GM19240 (cell line): ENCODE data around the gene ZBED1.
"Not testable (repeated sequence)": the region's sequence is repeated elsewhere in the genome, so short reads cannot be mapped to it uniquely, and the experiment has no call there.

Experiments
- DNase-seq: peaks from one replicate; pipeline ENCODE4 v3.0.0; 2011; ENCODE audit warnings: low spot score; ENCODE audit not compliant: insufficient read length

Gene ZBED1

DNA sequence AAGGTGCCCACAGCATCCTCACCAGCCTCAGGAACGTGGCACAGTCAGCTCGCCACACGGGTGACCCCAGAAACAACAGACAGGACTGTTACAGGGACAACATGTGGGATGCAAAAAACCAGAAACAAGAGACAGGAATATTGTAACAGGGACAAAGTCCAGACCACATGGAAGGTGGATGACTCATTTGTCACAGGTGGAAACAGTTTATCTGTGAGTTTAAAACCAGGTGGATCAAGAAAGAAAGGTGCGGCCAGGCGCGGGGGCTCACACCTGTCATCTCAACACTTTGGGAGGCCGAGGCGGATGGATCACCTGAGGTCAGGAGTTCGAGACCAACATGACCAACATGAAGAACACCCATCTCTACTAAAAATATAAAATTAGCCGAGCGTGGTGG lies 23.5 kb downstream of the ZBED1 start:
- DNase-seq = not testable (repeated sequence)

DNA sequence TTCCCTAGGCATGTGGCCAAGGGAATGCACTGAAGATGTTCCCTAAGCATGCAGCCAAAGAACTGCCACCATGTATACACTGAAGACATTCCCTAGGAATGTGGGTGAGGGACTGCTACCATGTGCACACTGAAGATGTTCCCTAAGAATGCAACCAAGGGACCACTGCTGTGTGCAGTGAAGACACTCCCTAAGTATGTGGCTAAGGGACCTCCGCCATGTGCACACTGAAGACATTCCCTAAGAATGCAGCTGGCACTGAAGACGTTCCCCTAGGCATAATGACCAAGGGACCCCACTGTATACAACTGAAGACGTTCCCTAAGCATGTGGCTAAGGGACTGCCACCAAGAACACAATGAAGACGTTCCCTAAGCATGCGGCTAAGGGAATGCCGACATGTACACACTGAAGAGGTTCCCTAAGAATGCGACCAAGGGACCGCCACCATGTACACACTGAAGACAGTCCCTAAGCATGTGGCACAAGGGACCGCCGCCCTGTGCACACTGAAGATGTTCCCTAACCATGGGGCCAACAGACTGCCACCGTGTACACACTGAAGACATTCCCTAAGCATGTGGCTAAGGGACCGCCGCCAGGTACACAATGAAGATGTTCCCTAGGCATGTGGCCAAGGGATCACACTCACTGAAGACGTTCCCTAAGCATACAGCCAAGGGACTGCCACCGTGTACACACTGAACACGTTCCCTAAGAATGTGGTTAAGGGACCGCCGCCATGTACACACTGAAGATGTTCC lies 25.6 kb downstream of the ZBED1 start:
- no peak for DNase-seq

DNA sequence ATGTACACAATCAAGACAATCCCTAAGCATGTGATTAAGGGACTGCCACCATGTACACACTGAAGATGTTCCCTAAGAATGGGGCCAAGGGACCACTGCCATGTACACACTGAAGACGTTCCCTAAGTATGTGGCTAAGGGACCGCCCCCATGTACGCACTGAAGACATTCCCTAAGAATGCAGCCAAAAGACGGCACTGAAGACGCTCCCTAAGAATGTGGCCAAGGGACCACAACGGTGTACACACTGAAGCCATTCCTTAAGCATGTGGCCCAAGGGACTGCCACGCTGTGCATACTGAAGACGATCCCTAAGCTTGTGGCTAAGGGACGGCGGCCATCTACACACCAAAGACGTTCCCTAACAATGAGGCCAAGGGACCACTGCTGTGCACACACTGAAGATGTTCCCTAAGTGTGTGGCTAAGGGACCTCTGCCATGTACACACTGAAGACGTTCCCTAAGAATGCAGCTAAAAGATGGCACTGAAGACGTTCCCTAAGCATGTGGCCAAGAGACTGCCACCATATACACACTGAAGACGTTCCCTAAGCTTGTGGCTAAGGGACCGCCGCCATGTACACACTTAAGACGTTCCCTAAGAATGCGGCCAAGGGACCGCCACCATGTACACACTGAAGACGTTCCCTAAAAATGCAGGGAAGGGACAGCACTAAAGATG lies 26.4 kb downstream of the ZBED1 start:
- DNase-seq = no peak

DNA sequence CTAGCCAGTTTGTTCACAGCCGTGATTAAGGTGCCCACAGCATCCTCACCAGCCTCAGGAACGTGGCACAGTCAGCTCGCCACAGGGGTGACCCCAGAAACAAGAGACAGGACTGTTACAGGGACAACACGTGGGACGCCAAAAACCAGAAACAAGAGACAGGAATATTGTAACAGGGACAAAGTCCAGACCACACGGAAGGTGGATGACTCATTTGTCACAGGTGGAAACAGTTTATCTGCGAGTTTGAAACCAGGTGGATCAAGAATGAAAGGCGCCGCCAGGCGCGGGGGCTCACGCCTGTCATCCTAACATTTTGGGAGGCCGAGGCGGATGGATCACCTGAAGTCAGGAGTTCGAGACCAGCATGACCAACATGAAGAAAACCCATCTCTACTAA lies 27.7 kb downstream of the ZBED1 start:
- not testable (repeated sequence) for DNase-seq

DNA sequence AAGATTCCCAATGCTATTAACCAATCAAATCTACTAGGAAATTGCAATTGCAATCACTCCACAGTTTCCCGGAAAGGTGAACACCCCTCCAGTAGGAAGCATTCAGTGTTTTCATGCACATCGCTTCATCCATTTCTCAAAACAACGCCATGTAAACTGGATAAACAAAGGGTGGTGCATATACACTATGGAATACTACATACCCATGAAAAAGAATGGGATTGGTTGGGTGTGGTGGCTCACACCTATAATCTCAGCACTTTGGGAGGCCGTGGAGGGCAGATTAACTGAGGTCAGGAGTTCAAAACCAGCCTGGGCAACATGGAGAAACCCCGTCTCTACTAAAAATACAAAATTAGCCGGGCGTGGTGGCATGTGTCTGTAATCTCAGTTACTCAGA lies 29.1 kb downstream of the ZBED1 start:
- DNase-seq = no peak

DNA sequence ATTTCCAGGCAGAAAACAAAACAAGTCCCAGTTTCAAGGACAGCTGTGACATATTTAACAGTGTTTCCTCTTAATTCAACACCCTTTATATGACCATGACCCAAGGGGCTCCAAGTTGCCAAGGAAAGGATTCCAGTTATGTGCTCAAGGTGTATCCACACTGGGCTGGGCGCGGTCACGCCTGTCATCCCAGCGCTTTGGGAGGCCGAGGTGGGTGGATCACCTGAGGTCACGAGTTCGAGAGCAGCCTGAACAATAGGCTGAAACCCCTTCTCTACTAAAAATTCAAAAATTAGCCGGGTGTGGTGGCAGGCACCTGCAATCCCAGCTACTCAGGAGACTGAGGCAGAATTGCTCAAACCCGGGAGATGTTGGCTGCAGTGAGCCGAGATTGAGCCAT lies 29.6 kb downstream of the ZBED1 start:
- DNase-seq = not testable (repeated sequence)

DNA sequence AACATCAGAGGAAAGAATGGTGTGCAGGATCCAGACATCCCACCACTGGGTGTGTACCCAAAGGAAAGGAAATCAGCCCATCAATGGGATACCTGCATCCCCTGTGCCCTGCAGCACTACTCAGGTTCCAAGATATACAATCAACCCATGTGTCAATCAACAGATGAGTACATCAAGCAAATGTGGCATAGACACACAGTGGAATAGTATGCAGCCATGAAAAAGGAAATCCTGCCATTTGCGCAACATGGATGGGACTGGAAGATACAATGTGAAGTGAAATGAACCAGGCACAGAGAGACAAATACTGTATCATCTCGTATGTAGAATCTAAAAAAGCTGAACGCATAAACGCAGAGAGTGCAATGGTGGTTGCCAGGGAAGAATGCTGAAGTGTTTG lies 30.9 kb downstream of the ZBED1 start:
- not testable (repeated sequence) for DNase-seq

DNA sequence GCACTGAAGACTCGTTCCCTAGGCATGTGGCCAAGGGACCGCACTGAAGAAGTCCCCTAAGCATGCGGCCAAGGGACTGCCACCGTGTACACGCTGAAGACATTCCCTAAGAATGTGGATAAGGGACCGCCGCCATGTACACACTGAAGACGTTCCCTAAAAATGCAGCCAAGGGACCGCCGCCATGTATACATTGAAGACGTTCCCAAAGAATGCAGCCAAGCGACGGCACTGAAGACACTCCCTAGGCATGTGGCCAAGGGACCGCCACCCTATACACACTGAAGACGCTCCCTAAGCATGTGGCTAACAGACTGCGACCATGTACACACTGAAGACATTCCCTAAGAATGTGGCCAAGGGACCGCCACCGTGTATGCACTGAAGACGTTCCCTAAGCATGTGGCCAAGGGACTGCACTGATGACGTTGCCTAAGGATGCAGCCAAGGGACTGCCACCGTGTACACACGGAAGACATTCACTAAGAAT lies 31.5 kb downstream of the ZBED1 start:
- DNase-seq = no peak

DNA sequence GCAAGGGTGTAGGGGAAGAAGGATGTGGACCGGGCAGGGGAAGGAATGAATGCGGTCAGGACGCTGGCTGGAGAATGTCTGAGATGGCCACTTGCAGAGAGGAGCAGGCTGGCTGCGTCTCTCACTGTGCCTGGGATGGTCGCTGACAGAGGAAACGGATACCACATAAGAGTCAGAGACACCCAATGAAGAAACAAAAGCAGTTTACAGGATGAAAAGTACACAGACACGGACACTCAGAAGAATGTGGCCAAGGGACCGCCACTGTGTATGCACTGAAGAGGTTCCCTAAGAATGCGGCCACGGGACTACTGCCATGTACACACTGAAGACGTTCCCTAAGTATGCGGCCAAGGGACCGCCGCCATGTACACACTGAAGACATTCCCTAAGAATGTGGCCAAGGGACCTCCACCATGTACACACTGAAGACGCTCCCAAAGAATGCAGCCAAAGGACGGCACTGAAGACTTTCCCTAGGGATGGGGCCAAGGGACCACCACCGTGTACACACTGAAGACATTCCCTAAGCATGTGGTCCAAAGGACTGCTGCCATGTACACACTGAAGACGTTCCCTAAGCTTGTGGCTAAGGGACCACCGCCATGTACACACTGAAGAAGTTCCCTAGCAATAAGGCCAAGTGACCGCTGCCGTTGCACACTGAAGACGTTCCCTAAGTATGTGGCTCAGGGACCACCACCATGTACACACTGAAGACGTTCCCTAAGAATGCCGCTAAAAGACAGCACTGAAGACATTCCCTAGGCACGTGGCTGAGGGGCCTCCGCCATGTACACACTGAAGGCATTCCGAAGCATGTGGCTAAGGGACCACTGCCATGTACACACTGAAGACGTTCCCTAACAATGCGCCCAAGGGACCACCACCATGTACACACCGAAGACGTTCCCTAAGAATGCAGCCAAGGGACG lies 32.2 kb downstream of the ZBED1 start:
- DNase-seq = no peak

DNA sequence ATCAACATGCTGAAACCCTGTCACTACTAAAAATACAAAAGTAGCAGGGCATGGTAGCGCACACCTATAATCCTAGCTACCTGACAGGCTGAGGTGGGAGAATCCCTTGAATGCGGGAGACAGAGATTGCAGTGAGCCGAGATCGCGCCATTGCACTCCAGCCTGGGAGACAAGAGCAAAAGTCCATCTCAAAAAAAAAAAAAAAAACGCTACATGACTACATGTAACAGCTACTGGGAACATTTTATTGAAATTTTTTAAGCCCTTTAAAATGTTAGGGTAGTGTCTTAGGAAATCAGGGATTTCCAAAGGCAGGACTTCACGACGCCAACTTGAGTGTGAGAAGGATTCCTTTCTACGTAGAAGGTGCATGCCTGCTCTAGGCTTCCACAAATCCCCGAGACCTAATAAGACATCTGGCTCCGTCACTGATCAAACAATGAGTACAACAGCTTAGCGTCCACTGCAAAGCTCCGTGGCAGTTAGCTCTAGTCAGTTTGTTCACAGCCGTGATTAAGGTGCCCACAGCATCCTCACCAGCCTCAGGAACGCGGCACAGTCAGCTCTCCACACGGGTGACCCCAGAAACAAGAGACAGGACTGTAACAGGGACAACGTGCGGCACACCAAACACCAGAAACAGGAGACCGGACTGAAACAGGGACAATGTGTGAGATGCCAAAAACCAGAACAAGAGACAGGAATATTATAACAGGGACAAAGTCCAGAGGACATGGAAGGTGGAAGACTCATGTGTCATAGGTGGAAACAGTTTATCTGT lies 33.7 kb downstream of the ZBED1 start:
- no peak for DNase-seq

DNA sequence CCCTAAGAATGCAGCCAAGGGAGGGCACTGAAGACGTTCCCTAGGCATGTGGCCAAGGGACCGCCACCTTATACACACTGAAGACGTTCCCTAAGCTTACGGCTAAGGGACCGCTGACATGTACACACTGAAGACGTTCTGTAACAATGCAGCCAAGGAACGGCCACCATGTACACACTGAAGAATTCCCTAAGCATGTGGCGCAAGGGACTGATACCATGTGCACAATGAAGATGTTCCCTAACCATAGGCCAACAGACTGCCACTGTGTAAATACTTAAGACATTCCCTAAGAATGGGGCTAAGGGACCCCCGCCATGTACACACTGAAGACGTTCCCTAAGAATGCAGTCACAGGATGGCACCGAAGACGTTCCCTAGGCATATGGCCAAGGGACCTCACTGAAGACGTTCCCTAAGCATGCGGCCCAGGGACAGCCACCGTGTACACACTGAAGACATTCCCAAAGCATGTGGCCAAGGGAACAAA lies 36.1 kb downstream of the ZBED1 start:
- DNase-seq = no peak

DNA sequence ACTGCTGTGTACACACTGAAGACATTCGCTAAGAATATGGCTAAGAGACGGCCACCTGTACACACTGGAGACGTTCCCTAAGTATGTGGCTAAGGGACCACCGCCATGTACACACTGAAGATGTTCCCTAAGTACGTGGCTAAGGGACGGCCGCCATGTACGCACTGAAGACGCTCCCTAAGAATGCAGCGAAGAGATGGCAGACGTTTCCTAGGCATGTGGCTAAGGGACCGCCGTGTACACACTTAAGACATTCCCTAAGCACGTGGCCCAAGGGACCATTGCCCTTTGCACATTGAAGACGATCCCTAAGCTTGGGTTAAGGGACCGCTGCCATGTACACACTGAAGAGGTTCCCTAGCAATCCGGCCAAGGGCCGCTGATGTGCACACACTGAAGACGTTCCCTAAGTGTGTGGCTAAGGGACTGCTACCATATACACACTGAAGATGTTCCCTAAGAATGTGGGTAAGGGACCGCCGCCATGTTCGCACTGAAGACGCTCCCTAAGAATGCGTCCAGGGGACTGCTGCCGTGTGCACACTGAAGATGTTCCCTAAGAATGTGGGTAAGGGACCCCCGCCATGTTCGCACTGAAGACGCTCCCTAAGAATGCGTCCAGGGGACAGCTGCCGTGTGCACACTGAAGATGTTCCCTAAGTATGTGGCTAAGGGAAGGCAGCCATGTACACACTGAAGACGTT lies 36.7 kb downstream of the ZBED1 start:
- DNase-seq = no peak

DNA sequence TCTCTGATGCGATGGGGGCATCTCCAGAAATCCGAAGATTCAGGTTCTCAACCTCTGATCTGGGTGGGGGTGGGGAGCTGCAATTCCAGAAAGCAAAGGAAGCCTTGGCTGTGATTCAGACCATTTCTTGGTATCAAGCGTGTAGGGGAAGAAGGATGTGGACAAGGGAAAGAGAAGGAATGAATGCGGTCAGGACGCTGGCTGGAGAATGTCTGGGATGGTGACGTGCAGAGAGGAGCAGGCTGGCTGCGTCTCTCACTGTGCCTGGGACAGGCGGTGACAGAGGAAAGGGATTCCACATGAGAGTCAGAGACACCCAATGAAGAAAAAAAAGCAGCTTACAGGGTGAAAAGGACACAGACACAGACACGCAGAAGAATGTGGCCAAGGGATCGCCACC lies 37.3 kb downstream of the ZBED1 start:
- DNase-seq = not testable (repeated sequence)

DNA sequence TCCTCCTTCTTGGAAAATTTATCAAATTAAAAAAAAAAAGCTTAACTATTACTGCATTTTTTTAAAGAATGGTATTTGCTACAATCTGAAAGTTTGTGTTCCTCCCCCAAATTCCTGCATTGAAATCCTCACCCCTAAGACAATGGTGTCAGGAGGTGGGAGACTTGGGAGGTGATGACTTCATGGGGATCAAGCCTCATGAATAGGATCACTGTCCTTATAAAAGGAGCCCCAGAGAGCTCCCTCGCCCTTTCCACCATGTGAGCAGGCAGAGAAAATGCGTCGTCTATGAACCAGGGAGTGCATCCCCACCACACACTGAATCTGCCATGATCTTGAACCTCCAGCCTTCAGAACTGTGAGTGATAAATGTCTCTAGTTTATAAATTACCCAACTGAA lies 38.0 kb downstream of the ZBED1 start:
- DNase-seq = no peak

DNA sequence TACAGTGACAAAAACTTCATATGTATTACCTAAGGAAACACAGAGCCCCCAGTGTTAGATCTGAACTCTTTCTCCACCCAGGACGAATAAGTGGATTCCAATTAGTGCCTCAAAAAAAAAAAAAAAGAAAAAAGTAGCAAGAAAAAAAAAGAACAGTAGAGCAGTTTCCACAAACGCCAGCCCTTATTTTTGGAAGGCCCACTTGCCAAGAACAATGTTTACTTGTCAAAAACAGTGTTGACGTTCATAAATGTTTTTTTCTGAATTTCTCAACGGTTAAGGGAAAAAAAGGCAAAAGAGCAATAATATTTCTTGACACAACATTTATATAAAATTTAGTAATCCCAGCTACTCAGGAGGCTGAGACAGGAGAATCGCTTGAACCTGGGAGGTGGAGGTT lies 38.7 kb downstream of the ZBED1 start:
- no peak for DNase-seq

DNA sequence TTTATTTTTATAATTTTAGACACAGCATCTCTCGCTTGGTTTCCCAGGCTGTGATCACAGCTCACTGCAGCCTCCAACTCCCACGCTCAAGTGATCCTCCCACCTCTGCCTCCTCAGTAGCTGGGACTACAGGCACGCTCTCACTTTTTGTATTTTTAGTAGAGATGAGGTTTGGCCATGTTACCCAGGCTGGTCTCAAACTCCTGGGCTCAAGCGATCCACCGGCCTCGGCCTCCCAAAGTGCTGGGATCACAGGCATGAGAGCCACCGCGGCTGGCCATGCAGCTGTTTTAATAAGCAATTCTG lies 39.1 kb downstream of the ZBED1 start:
- DNase-seq = no peak

DNA sequence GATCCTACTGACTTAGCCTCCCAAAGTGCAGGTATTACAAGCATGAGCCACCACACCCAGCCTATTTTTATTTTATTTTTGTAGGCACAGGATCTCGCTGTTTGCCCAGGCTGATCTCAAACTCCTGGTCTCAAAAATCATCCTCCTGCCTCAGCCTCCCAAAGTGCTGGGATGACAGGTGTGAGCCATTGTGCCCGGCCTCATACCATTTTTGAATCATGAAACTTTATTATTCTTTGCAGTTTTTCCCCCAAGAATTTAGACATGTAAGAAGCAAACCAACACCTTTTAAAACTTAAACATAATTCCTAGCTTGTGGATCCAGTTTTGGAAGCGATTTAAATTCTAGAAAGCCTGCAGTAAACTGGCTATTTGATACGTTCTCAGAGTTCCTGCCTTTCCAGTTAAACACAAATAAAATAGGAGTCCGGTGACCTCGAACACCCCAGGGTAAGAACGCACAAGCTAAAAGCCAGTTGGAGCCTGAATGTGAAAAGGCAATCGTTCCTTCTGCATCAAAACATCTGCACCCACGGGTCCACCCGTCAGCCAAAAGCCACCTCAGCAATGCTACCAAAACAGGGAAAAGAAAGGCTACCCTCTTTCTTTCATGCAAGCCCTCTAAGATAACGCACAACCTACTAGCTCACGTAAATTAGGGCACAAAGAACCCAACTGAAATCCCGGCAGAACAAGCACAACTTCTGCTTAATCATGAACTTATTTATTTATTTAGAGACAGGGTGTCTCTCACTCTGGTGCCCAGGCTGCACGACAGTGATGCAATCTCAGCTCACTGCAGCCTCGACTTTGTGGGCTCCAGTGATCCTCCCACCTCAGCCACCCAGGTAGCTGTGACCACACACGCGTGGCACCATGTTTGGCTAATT lies 39.7 kb downstream of the ZBED1 start:
- DNase-seq = not testable (repeated sequence)

DNA sequence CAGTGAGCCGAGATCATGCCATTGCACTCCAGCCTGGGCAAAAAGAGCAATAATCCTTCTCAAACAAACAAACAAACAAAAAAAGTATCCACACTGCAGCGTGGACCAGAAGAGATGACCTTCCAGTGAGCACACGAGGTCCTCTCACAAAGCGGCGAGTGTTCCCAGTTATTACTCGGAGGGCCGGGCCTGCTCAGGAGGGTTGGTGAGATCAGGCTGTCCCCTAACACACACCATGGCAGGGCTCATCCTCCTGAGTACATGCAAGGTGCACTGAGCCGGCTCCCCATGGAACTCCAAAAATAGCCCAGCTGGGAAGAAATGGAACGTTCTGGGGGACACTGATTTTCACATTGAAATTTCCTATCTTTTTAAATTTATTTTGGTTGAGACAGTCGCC lies 40.7 kb downstream of the ZBED1 start:
- DNase-seq = not testable (repeated sequence)

DNA sequence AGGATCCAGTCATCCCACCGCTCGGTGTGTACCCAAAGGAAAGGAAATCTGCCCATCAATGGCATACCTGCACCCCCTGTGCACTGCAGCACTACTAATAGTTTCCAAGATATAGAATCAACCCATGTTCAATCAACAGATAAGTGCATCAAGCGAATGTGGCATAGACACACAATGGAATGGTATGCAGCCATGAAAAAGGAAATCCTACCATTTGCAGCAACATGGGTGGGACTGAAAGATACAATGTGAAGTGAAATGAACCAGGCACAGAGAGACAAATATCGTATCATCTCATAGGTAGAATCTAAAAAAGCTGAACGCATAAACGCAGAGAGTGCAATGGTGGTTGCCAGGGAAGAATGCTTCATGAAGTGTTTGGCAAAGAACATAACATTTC lies 42.5 kb downstream of the ZBED1 start:
- DNase-seq = no peak
